GM12878 (cell line): ENCODE results near the gene ATP4A.

ENCODE experiments used
- CTCF ChIP-seq, 3 experiments: IDR thresholded peaks in 2 of 3; conservative IDR thresholded peaks in 1 of 3; 2 replicates each; pipeline ENCODE4 v1.5.1; 2011; ENCODE audit warnings: low read depth in 3 of 3, low read length in 3 of 3, mild to moderate bottlenecking in 3 of 3, control low read depth in 2 of 3, moderate library complexity in 2 of 3, inconsistent platforms in 1 of 3, mixed read lengths in 1 of 3; ENCODE audit not compliant: control insufficient read depth in 2 of 3, insufficient read depth in 1 of 3; ENCODE audit errors: extremely low read depth in 1 of 3
- EP300 ChIP-seq, 2 experiments: fragments of 150-350 bp in 1 of 2; IDR thresholded peaks; 2 replicates each; pipeline ENCODE4 v1.6.1; 2011 to 2012; ENCODE audit warnings: low read depth in 2 of 2, low read length in 2 of 2, borderline replicate concordance in 1 of 2, improper control_type of control experiment in 1 of 2, inconsistent platforms in 1 of 2; ENCODE audit not compliant: control insufficient read depth in 1 of 2
- JUND ChIP-seq: IDR thresholded peaks from 2 replicates; pipeline ENCODE4 v1.6.1; 2012; ENCODE audit warnings: low read depth, mild to moderate bottlenecking, low read length, improper control_type of control experiment, moderate library complexity
- SP1 ChIP-seq: IDR thresholded peaks from one replicate; pipeline ENCODE4 v1.6.1; 2011; ENCODE audit warnings: low read depth, low read length

GRCh38 chr19:35559781-35560180 is 3.7 kb downstream of the ATP4A start:
- TF ChIP-seq SP1 (no peak), EP300 (IDR thresholded peaks at IDR 0.05; ENCODE audit: borderline replicate concordance in 1 of 2, control insufficient read depth in 1 of 2, low read depth in 2 of 2, low read length in 2 of 2) (no peak), CTCF (IDR thresholded peaks at IDR 0.05 in 2 of 3, conservative IDR thresholded peaks at IDR 0.05 in 1 of 3; ENCODE audit: control insufficient read depth in 2 of 3, extremely low read depth in 1 of 3, insufficient read depth in 1 of 3, low read depth in 3 of 3, low read length in 3 of 3) (no peak), JUND (no peak)
